HFFc6 (cell line): Measurements from ENCODE around the gene RABEPK. TPM values are rescaled to one million over a fixed set of nuclear protein-coding genes. Genes with fewer than 3 reads are reported as not detected.

Source experiments
- DNase-seq: peaks from one replicate; pipeline ENCODE4 v3.0.0-alpha.2; 2018
- H3K27ac Mint-ChIP-seq: 2 replicates; pipeline ENCODE4 v1.8.0; 2020; ENCODE audit warnings: mild to moderate bottlenecking, mixed read lengths
- H3K27me3 Mint-ChIP-seq: 2 replicates; pipeline ENCODE4 v1.8.0; 2021; ENCODE audit warnings: mild to moderate bottlenecking, moderate library complexity, mixed read lengths; ENCODE audit not compliant: insufficient read depth
- H3K36me3 Mint-ChIP-seq: 2 replicates; pipeline ENCODE4 v1.8.0; 2021; ENCODE audit warnings: low read depth, mixed read lengths
- H3K4me1 Mint-ChIP-seq: 2 replicates; pipeline ENCODE4 v1.8.0; 2020; ENCODE audit warnings: low read depth, mixed read lengths
- H3K4me3 Mint-ChIP-seq: 2 replicates; pipeline ENCODE4 v1.8.0; 2020; ENCODE audit warnings: mild to moderate bottlenecking, moderate library complexity, mixed read lengths
- H3K9me3 Mint-ChIP-seq: 2 replicates; pipeline ENCODE4 v1.8.0; 2020; ENCODE audit warnings: mild to moderate bottlenecking, mixed read lengths
- CTCF ChIP-seq: fragments of 200-600 bp; sonication (generic); IDR thresholded peaks from 2 replicates; pipeline ENCODE4 v1.5.0; 2021; ENCODE audit warnings: antibody characterized with exemption, mild to moderate bottlenecking
- total RNA-seq, 6 experiments: library from RNA; stranded (reverse); fragmentation: NEBNext Ultra II Directional; extraction: Animal tissue kit (Norgen Biotek cat#: 25700); gene quantifications; 2 replicates in 1 of 6; 3 replicates in 5 of 6; pipeline ENCODE4 v1.2.3, GENCODE V29; 2021

The RABEPK gene
- total RNA-seq, 6 experiments from 2014 or later: 29.6 to 39.2 (median 32.7) TPM

- H3K4me1 Mint-ChIP-seq: peaks cover 9% of the 10 kb centered on the region
- H3K27me3 Mint-ChIP-seq: peaks cover 3% of the 10 kb centered on the region
- DNase-seq: no peak
- H3K4me3 Mint-ChIP-seq: no peak overlapping the region
- H3K36me3 Mint-ChIP-seq: peaks cover 4% of the 10 kb centered on the region; the same call in 1 of the 2 replicates
- no peak overlapping the region for H3K27ac Mint-ChIP-seq
- H3K9me3 Mint-ChIP-seq: no peaks in the 10 kb centered on the region
- no peak for TF ChIP-seq CTCF
These were observed 77.1 kb downstream of the RABEPK start for GRCh38 chr9:125277411-125277810.

GRCh38 chr9:125280945-125281344 lies 80.6 kb downstream of the RABEPK start:
- H3K27me3 Mint-ChIP-seq: peaks cover 3% of the 10 kb centered on the region
- no peak overlapping the region for H3K27ac Mint-ChIP-seq
- H3K4me3 Mint-ChIP-seq: no peak overlapping the region
- no peak for DNase-seq
- no peaks in the 10 kb centered on the region for H3K9me3 Mint-ChIP-seq
- no peaks in the 10 kb centered on the region for H3K4me1 Mint-ChIP-seq
- H3K36me3 Mint-ChIP-seq: no peaks in the 10 kb centered on the region
- TF ChIP-seq CTCF: no peak

Other genes with a start within 250 kb of the RABEPK start
- 1 to 10 TPM; 4.7 to 7.2 (median 5.6) TPM for gene SCAI, start 57.0 kb upstream of the RABEPK start, total RNA-seq
- 10 to 100 TPM; 35.2 to 47.1 (median 40.8) TPM for gene PPP6C, start 10.7 kb upstream of the RABEPK start, total RNA-seq
- gene HSPA5, start 40.8 kb downstream of the RABEPK start, total RNA-seq: 100 to 1,000 TPM; 495 to 626 (median 613) TPM
- gene GAPVD1, start 61.3 kb downstream of the RABEPK start, total RNA-seq: 10 to 100 TPM; 27.7 to 37.7 (median 34.5) TPM